Activated CD8-positive, alpha-beta T cell treated with anti-CD3 and anti-CD28 coated beads for 36 hours (primary cell): ENCODE measurements around the gene ADARB2. TPM values are rescaled to one million over a fixed set of nuclear protein-coding genes. Genes with fewer than 3 reads are reported as not detected.

Experiments used
- ATAC-seq: fragments of 200-7000 bp; cut with Tn5 transposase; one replicate; pipeline ENCODE4 v1.10.0; 2021; ENCODE audit warnings: mild to moderate bottlenecking, moderate library complexity
- CTCF ChIA-PET: fragments of 350-600 bp; sonication (Branson Sonifier 250); formaldehyde crosslinking; loops from one replicate; lab custom pipeline; 2021; ENCODE audit warnings: antibody characterized with exemption; lab: Charles Lee
- POLR2A ChIA-PET: fragments of 350-600 bp; sonication (Branson Sonifier 250); formaldehyde crosslinking; loops from one replicate; lab custom pipeline; 2021; ENCODE audit warnings: antibody characterized with exemption; lab: Charles Lee
- DNase-seq: peaks from one replicate; pipeline ENCODE4 v3.0.0-alpha.2; 2020
- H3K27ac Mint-ChIP-seq: one replicate; pipeline ENCODE4 v1.8.0; 2021; ENCODE audit warnings: mild to moderate bottlenecking, mixed read lengths
- H3K27me3 Mint-ChIP-seq: one replicate; pipeline ENCODE4 v1.8.0; 2021; ENCODE audit warnings: mixed read lengths
- H3K36me3 Mint-ChIP-seq: one replicate; pipeline ENCODE4 v1.8.0; 2021; ENCODE audit warnings: low read depth, mixed read lengths
- H3K4me1 Mint-ChIP-seq: one replicate; pipeline ENCODE4 v1.8.0; 2021; ENCODE audit warnings: low read depth, mixed read lengths
- H3K4me3 Mint-ChIP-seq: one replicate; pipeline ENCODE4 v1.8.0; 2021; ENCODE audit warnings: mild to moderate bottlenecking, moderate library complexity, mixed read lengths
- H3K9me3 Mint-ChIP-seq: one replicate; pipeline ENCODE4 v1.8.0; 2021; ENCODE audit warnings: mixed read lengths
- intact Hi-C: fragments of 100-400 bp; cut with micrococcal nuclease; formaldehyde crosslinking; loops from one replicate; pipeline ENCODE4 v1.10.0; 2022
- total RNA-seq, 2 experiments: library from RNA; stranded (reverse); gene quantifications; one replicate each; pipeline ENCODE4 v1.2.3, GENCODE V29; 2021
- TF ChIP-seq, protein P1 (sequence below): fragments of 200-600 bp; IDR thresholded peaks from one replicate; pipeline ENCODE4 v1.8.0; 2022; ENCODE audit warnings: antibody characterized with exemption, mild to moderate bottlenecking

Gene ADARB2
- total RNA-seq, 2 experiments from 2014 or later: 1.3 to 1.6 TPM

DNA sequence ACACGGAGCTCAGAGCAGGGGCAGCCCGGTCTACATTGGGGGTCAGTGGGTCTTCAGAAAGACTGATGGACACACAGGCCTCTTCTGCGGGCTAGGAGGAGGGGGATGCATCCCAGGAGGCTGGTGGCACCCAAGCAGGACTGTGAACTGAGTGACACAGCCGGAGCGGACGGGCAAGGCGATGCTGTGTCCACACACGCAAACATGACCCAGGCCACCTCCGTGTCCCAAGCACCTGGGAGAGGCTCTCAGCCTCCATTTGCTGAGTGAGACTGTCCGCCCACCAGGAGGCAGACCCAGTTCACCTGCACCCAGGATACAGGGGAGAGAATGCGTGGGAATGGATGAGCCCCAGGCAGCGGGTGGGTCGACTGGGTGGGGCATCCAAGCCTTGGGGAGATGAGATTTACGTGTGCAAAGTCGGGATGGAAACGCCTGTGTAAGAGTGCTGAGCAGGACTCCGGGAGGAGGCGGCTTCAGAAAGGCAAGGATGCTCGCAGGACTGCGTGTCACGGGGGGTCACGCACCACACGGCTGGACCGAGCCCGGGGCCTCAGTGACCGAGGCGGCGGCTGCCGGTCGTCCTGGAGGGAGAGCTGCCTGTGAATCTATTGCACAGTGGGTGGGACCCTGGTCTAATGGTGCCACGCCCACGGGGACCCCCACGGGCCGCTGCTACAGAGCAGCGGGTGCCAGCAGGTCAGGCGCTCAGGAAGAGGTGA lies 262.8 kb downstream of the ADARB2 start:
- no peaks in the 10 kb centered on the region for H3K36me3 Mint-ChIP-seq
- ChIA-PET CTCF (no interaction called here), POLR2A (no interaction called here)

DNA sequence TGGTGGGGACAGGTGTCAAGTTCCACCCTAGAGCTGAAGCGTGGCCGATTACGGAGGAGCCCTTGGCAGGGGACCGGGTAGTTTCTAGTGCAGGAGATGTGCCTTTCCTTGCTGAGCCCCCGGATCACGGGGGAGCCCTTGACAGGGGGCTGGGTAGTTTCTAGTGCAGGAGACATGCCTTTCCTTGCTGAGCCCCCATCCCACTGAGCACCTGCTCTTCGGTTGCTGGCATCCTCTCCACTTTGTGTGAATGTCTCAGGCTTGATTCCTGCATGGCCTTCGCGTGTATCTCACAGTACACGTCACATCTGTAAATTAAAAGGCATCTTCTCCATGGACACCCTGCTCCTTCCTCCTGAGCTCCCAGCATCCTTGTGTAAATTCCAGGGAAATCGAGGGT lies 263.5 kb downstream of the ADARB2 start:
- Mint-ChIP-seq H3K9me3 (no peaks in the 10 kb centered on the region), H3K4me1 (no peaks in the 10 kb centered on the region), H3K36me3 (no peaks in the 10 kb centered on the region), H3K27me3 (peaks cover 2% of the 10 kb centered on the region), H3K4me3 (no peak overlapping the region), H3K27ac (no peak overlapping the region)
- TF ChIP-seq, protein P1, sequence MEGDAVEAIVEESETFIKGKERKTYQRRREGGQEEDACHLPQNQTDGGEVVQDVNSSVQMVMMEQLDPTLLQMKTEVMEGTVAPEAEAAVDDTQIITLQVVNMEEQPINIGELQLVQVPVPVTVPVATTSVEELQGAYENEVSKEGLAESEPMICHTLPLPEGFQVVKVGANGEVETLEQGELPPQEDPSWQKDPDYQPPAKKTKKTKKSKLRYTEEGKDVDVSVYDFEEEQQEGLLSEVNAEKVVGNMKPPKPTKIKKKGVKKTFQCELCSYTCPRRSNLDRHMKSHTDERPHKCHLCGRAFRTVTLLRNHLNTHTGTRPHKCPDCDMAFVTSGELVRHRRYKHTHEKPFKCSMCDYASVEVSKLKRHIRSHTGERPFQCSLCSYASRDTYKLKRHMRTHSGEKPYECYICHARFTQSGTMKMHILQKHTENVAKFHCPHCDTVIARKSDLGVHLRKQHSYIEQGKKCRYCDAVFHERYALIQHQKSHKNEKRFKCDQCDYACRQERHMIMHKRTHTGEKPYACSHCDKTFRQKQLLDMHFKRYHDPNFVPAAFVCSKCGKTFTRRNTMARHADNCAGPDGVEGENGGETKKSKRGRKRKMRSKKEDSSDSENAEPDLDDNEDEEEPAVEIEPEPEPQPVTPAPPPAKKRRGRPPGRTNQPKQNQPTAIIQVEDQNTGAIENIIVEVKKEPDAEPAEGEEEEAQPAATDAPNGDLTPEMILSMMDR: no peak
- intact Hi-C loops: no loop called here
- POLR2A ChIA-PET: no interaction called here
- CTCF ChIA-PET: no interaction called here
- ATAC-seq: no peak
- DNase-seq: no peak

More for the DNA sequence above, 262.8 kb downstream of the ADARB2 start:
- H3K9me3 Mint-ChIP-seq: no peaks in the 10 kb centered on the region
- TF ChIP-seq, protein P1: no peak
- no peak for DNase-seq
- no peak overlapping the region for H3K4me3 Mint-ChIP-seq
- peaks cover 2% of the 10 kb centered on the region for H3K27me3 Mint-ChIP-seq
- no peak for ATAC-seq
- H3K27ac Mint-ChIP-seq: no peak overlapping the region
- intact Hi-C loops: no loop called here
- no peaks in the 10 kb centered on the region for H3K4me1 Mint-ChIP-seq

DNA sequence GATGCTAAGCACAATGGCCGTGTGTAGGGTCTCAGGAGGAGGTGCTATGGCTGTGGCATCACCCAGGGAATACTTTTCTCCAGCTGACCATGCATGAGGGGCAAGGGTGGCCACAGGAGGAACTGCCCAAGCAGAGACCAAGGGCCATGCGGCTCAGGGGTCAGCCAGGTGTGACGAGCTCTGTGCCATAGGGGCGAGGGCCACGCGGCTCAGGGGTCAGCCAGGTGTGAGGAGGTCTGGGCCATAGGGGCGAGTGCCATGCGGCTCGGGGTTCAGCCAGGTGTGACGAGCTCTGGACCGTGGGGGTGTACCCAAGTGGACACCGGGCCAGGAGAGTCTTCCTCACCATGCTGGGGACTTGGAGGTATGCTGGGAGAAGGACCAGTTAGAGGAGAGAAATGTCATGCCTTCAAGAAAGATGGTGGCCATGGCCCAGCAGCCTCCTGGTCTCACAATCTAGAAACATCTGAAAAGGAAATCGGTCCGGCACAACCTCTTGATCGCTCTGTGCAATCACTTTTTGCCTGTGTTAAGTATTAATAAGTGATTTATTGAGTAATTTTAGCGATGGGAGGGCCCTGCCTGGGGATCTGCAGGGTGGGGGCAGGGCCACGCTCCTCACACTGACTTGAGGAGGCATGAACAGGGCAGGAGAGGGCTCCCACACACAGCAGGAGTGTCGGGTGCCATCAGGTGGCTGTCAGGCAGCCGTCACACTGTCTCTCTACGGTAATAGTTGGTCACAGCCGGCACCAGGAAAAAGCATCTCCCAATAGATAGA lies 265.0 kb downstream of the ADARB2 start:
- Mint-ChIP-seq H3K27me3 (peaks cover 2% of the 10 kb centered on the region), H3K4me1 (no peaks in the 10 kb centered on the region), H3K36me3 (no peaks in the 10 kb centered on the region), H3K4me3 (no peak overlapping the region), H3K27ac (no peak overlapping the region), H3K9me3 (no peaks in the 10 kb centered on the region)
- DNase-seq (no peak), ATAC-seq (no peak)
- POLR2A ChIA-PET: no interaction called here
- intact Hi-C loops: no loop called here
- TF ChIP-seq, protein P1: no peak
- CTCF ChIA-PET: no interaction called here

DNA sequence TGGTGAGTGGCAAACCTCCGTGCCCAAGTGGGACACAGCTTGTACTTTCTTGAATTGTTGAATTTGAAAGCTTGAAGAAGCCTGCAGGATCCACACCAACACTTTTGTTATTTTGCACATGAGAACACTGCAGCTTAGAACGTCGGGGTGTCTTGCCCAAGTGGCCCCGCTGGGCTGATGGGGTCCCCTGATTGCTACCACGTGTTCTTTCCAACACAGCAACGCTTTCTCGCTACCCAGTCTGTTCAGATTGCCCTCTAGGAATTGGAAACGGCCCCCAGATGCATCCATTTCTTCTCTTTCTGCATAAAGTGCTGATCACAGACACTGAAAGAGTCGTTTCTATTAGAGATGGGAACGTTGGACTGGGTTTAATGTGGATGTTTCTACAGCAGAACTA lies 268.5 kb downstream of the ADARB2 start:
- intact Hi-C loops: no loop called here
- Mint-ChIP-seq H3K4me1 (no peaks in the 10 kb centered on the region), H3K27ac (no peak overlapping the region), H3K4me3 (no peak overlapping the region), H3K9me3 (no peaks in the 10 kb centered on the region), H3K36me3 (no peaks in the 10 kb centered on the region), H3K27me3 (no peaks in the 10 kb centered on the region)
- ChIA-PET POLR2A (no interaction called here), CTCF (interaction anchor here (1.4 kb wide), 1 partner anchor 11 kb away, joined by 3 read pairs; no protein-coding TSS in a partner anchor)
- DNase-seq (no peak), ATAC-seq (no peak)
- TF ChIP-seq, protein P1: no peak
